ENCODE results near the gene ZNF280B. TPM values are rescaled to one million over a fixed set of nuclear protein-coding genes. Genes with fewer than 3 reads are reported as not detected.

The ZNF280B gene
- total and polyA plus RNA-seq, 9 of the 15 experiments (the other 6 are each of a cell fraction or from before 2014, with no cell fraction given) = 7.7 to 29.9 (median 20.0) TPM

- TF ChIP-seq, protein P1, sequence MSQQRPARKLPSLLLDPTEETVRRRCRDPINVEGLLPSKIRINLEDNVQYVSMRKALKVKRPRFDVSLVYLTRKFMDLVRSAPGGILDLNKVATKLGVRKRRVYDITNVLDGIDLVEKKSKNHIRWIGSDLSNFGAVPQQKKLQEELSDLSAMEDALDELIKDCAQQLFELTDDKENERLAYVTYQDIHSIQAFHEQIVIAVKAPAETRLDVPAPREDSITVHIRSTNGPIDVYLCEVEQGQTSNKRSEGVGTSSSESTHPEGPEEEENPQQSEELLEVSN (IDR thresholded peaks at IDR 0.05; ENCODE audit: borderline replicate concordance in 1 of 2, extremely low read depth in 1 of 2, insufficient read depth in 1 of 2, insufficient read length in 1 of 2, low read depth in 1 of 2, low read length in 1 of 2, poor library complexity in 1 of 2, severe bottlenecking in 1 of 2) = no peak
- TF ChIP-seq TCF3 (CRISPR knock-in tag; IDR thresholded peaks at IDR 0.05) = no peak
- no peak for TF ChIP-seq TOE1 (IDR thresholded peaks at IDR 0.05; ENCODE audit: borderline replicate concordance)
- TF ChIP-seq TOE1 (CRISPR knock-in tag; IDR thresholded peaks at IDR 0.05; ENCODE audit: borderline replicate concordance, low read depth) = no peak
- TF ChIP-seq, protein P2, sequence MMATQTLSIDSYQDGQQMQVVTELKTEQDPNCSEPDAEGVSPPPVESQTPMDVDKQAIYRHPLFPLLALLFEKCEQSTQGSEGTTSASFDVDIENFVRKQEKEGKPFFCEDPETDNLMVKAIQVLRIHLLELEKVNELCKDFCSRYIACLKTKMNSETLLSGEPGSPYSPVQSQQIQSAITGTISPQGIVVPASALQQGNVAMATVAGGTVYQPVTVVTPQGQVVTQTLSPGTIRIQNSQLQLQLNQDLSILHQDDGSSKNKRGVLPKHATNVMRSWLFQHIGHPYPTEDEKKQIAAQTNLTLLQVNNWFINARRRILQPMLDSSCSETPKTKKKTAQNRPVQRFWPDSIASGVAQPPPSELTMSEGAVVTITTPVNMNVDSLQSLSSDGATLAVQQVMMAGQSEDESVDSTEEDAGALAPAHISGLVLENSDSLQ (IDR thresholded peaks at IDR 0.05) = no peak
- TF ChIP-seq, protein P3, sequence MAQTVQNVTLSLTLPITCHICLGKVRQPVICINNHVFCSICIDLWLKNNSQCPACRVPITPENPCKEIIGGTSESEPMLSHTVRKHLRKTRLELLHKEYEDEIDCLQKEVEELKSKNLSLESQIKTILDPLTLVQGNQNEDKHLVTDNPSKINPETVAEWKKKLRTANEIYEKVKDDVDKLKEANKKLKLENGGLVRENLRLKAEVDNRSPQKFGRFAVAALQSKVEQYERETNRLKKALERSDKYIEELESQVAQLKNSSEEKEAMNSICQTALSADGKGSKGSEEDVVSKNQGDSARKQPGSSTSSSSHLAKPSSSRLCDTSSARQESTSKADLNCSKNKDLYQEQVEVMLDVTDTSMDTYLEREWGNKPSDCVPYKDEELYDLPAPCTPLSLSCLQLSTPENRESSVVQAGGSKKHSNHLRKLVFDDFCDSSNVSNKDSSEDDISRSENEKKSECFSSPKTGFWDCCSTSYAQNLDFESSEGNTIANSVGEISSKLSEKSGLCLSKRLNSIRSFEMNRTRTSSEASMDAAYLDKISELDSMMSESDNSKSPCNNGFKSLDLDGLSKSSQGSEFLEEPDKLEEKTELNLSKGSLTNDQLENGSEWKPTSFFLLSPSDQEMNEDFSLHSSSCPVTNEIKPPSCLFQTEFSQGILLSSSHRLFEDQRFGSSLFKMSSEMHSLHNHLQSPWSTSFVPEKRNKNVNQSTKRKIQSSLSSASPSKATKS (CRISPR knock-in tag; IDR thresholded peaks at IDR 0.05) = no peak
- no peak for TF ChIP-seq POU5F1 (IDR thresholded peaks at IDR 0.05; ENCODE audit: borderline replicate concordance, low read depth, low read length, partially characterized antibody)
- TF ChIP-seq ELF1 (tag; IDR thresholded peaks at IDR 0.05) = no peak
- TF ChIP-seq RBFOX2 (IDR thresholded peaks at IDR 0.05; ENCODE audit: low read depth, low read length) = no peak
- TF ChIP-seq EP300 (IDR thresholded peaks at IDR 0.05; ENCODE audit: low read length) = no peak
- TF ChIP-seq SMAD2 (IDR thresholded peaks at IDR 0.05; ENCODE audit: low read depth, low read length) = no peak
Observed at GRCh38 chr22:22440188-22440587, 68.4 kb downstream of the ZNF280B start (continued).

Other genes starting within 250 kb of the ZNF280B start
- 19.0 and 19.8 TPM in 2 replicates for gene ZNF280A, start 11.5 kb upstream of the ZNF280B start, total RNA-seq (2014; rRNA removed)
- 36.3 and 37.4 TPM in 2 replicates for gene ZNF280A, start 11.5 kb upstream of the ZNF280B start, total RNA-seq (2014; rRNA removed; fragmentation: Illumina TruSeq; extraction: Trizol)
- gene ZNF280A, start 11.5 kb upstream of the ZNF280B start, total RNA-seq (2015; rRNA removed; fragmentation: Illumina TruSeq; extraction: Trizol) = 35.8 and 38.2 TPM in 2 replicates
- gene ZNF280A, start 11.5 kb upstream of the ZNF280B start, total RNA-seq (2021) = 23.4 and 24.4 TPM in 2 replicates
- gene ZNF280A, start 11.5 kb upstream of the ZNF280B start, polyA plus RNA-seq (2011; rRNA removed) = 20.8 and 23.4 TPM in 2 replicates
- 33.4 and 40.8 TPM in 2 replicates for gene ZNF280A, start 11.5 kb upstream of the ZNF280B start, polyA plus RNA-seq (2014; fragmentation: Illumina TruSeq; extraction: Trizol)
- 10 to 100 TPM; 28.6 to 38.6 TPM for gene ZNF280A, start 11.5 kb upstream of the ZNF280B start, polyA plus RNA-seq (2014; fragmentation: Nextera tagmentation; extraction: Ambion mirVana)
- 21.8 and 23.6 TPM in 2 replicates for gene ZNF280A, start 11.5 kb upstream of the ZNF280B start, polyA plus RNA-seq (2014; rRNA removed)
- 968 and 1,107 TPM in 2 replicates for gene PRAME, start 50.5 kb upstream of the ZNF280B start, total RNA-seq (2014; rRNA removed)
- 993 and 1,024 TPM in 2 replicates for gene PRAME, start 50.5 kb upstream of the ZNF280B start, total RNA-seq (2014; rRNA removed; fragmentation: Illumina TruSeq; extraction: Trizol)
- gene PRAME, start 50.5 kb upstream of the ZNF280B start, total RNA-seq (2015; rRNA removed; fragmentation: Illumina TruSeq; extraction: Trizol) = 1,048 and 1,089 TPM in 2 replicates
- gene PRAME, start 50.5 kb upstream of the ZNF280B start, total RNA-seq (2021) = 1,138 and 1,201 TPM in 2 replicates
- 2,141 and 2,474 TPM in 2 replicates for gene PRAME, start 50.5 kb upstream of the ZNF280B start, polyA plus RNA-seq (2011; rRNA removed)
- 1,536 and 1,589 TPM in 2 replicates for gene PRAME, start 50.5 kb upstream of the ZNF280B start, polyA plus RNA-seq (2014; fragmentation: Illumina TruSeq; extraction: Trizol)
- gene PRAME, start 50.5 kb upstream of the ZNF280B start, polyA plus RNA-seq (2014; fragmentation: Nextera tagmentation; extraction: Ambion mirVana) = 1,000 to 10,000 TPM in 1 of 2 experiments, 100 to 1,000 TPM in 1; 662 to 1,142 TPM
- gene PRAME, start 50.5 kb upstream of the ZNF280B start, polyA plus RNA-seq (2014; rRNA removed) = 1,519 and 1,644 TPM in 2 replicates
- not detected in 2 replicates for gene GGTLC2, start 135.9 kb upstream of the ZNF280B start, total RNA-seq (2014; rRNA removed)
- gene GGTLC2, start 135.9 kb upstream of the ZNF280B start, total RNA-seq (2014; rRNA removed; fragmentation: Illumina TruSeq; extraction: Trizol) = not detected in 2 replicates
- gene GGTLC2, start 135.9 kb upstream of the ZNF280B start, total RNA-seq (2015; rRNA removed; fragmentation: Illumina TruSeq; extraction: Trizol) = not detected in 2 replicates
- gene GGTLC2, start 135.9 kb upstream of the ZNF280B start, total RNA-seq (2021) = not detected in 2 replicates
- not detected in 2 replicates for gene GGTLC2, start 135.9 kb upstream of the ZNF280B start, polyA plus RNA-seq (2011; rRNA removed)
- not detected in 2 replicates for gene GGTLC2, start 135.9 kb upstream of the ZNF280B start, polyA plus RNA-seq (2014; fragmentation: Illumina TruSeq; extraction: Trizol)
- not detected for gene GGTLC2, start 135.9 kb upstream of the ZNF280B start, polyA plus RNA-seq (2014; fragmentation: Nextera tagmentation; extraction: Ambion mirVana)
- not detected in 2 replicates for gene GGTLC2, start 135.9 kb upstream of the ZNF280B start, polyA plus RNA-seq (2014; rRNA removed)

All from K562 (cell line).